Activated CD8-positive, alpha-beta memory T cell treated with anti-CD3 and anti-CD28 coated beads for 48 hours (primary cell): ENCODE measurements around the gene TTLL8.
A peak's percentile ranks its signal among the peaks of the same experiment; 100 is the strongest.
"Not testable (repeated sequence)": the region's sequence is repeated elsewhere in the genome, so short reads cannot be mapped to it uniquely, and the experiment has no call there.

Experiments
- DNase-seq, 3 experiments: peaks; one replicate each; pipeline ENCODE4 v3.0.0-alpha.2; 2020; ENCODE audit warnings: low read depth in 2 of 3, low spot score in 2 of 3

TTLL8 gene

DNA sequence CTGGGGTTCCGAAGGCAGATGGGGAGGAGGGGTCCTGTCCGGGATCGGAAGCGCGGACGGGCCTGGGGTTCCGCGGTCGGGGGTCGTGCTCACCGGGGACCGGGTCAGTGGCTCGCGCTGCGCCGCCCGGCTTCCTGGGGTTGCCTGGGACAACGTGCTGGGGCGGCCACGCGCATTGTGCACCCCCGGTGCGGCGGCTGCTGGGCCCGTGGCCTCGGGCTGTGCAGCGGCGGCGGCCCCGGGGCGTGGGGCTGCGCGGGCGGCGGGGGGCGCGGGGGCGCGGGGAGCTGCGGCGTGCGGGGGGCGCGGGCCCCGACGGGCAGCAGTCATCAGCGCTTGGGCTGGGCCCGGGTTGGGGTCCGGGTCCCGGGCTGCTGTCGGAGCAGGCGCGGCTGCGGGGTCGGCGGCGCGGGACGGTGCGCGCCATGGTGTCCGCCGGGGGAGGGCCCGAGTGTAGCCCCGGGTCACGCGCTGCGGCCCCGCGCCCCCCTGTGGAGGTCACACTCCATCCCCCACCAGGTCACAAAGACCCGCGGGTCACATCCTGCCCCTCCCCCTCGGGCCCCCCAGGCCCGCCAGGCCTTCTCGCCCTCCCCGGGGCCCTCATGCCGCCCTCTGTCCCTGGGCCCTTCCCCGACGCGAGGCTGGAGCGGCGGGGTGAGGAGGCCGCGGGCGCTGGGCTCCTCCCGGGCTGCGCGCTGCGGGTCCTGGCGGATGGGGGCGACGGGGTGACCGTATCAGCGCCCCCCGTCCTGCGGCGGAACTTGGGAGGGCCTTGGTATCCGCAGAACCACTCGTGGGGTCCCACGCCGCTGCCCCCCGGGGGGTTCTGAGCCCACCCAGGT, at the start of gene TTLL8:
Gene TTLL8 (minus strand): TSS at position 238 of the 845 bp plus-strand sequence.
- DNase-seq, result no peak

DNA sequence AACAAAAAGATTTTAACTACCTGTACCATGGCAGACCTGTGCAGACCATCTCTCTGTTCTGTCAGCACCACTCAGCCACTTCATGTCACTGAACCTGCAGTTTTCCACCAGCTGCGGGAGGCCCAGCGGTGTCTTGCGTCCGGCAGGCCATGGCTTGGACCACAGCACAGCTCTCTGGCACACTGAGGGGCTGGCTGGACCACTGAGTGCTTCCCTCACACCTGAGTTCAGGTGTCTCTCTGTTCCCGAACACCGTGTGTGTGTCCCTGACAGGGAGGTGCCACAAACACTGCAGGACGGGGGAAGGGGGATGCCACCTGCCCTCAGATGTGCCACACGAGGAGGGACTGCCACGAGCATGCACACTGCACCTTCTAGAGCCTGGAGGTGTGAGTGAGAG, 49.4 kb upstream of the TTLL8 start:
- no peak for DNase-seq

DNA sequence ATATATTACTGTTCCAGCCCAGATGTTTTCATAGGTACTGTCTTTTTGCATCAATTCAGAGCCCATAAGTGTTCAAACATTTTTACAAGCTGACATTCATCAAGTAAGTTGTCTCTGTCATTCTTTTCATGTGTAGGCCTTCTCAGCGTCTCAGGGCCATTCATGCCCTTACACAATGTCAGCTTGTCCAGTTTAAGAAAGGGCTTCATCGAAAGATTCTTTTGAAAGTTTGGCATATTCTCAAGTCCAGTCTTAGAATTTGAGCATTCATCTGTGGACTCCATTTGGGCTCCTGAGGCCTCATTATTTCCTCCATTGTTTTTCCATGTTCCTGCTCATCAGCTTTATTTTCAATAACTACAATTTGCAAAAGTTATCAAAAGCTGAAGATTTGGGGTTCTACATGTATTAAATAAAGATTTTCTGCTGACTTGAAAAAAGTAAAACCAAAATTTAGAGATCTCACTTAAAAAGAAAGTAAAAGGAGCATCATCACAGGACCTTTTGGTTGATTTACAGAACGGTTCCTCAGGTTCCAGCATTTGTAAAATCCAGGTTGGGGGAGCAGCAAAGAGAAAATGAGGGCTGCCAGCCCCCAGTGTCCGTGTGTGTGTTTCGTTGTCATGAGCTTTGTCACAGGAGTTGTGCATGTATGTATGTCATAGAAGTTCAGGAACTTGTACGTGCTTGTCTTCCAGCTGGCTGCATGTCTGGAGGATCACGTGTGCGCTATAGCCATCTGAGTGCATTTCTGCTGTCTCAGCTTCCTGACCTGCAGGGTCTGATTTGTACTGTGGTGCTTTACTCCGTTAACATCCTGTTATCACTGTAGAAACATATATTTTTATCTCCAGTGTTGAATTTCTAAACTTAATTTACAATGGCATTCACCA, 47.4 kb upstream of the TTLL8 start:
- no peak for DNase-seq

GRCh38 chr22:50104141-50104544, 46.0 kb upstream of the TTLL8 start:
- no peak for DNase-seq

- DNase-seq, result no peak
Observed at GRCh38 chr22:50102946-50103345, 44.8 kb upstream of the TTLL8 start.

- no peak for DNase-seq
Observed at GRCh38 chr22:50101870-50102565, 43.9 kb upstream of the TTLL8 start.

- DNase-seq, result no peak
Observed at GRCh38 chr22:50098052-50098451, 40.0 kb upstream of the TTLL8 start.

- DNase-seq, result no peak
Observed at GRCh38 chr22:50092342-50092741, 34.2 kb upstream of the TTLL8 start.

- DNase-seq, result no peak
Observed at GRCh38 chr22:50091092-50091768, 33.1 kb upstream of the TTLL8 start.

GRCh38 chr22:50090412-50090714, 32.3 kb upstream of the TTLL8 start:
- DNase-seq, result no peak

DNA sequence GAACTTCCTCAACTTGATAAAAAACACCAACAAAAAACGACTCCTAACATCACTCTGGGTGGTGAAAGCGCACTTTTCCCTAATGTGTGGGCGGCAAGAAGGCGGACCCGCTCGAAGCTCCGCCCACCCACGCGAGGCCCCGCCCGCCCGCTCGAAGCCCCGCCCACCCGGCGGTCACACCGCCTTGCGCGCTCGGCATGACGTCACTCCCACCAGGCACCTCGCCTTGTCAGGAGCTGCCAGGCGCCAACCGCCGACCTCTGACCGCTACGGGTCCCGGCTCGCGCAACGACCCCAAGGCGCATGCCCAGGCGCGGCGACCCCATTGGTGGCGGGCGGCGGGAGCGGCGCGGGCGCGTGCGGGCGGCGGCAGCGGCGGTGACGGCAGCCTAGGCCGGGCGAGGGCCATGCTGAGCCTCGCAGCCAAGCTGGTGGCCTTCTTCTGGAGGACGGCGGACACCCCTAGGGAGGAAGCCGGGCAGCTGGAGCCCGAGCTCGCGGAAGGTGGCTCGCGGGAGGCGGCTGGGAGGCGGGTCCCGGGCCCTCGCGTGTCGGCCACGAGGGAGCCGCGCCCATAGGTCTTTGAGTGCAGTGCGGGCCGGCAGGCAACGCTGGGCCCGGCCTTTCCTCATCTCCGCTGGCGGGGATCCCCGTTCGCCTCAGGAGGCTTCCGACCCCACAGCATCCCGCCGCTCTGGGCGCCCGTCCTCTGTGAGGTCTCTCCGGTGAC, 31.7 kb upstream of the TTLL8 start, which contains the start of gene MOV10L1:
Gene MOV10L1 (plus strand): TSS at position 325 of the 730 bp plus-strand sequence. CDS start 83 bp downstream, at position 408.
- DNase-seq, result no peak

- DNase-seq, result no peak
Observed at GRCh38 chr22:50089231-50089630, 31.1 kb upstream of the TTLL8 start.

- no peak for DNase-seq
Observed at GRCh38 chr22:50088096-50088495, 30.0 kb upstream of the TTLL8 start.

GRCh38 chr22:50087646-50088045, 29.5 kb upstream of the TTLL8 start:
- no peak for DNase-seq

- DNase-seq, result not testable (repeated sequence)
Observed at GRCh38 chr22:50086975-50087374, 28.9 kb upstream of the TTLL8 start.

- DNase-seq, result no peak
Observed at GRCh38 chr22:50086526-50086925, 28.4 kb upstream of the TTLL8 start.

DNA sequence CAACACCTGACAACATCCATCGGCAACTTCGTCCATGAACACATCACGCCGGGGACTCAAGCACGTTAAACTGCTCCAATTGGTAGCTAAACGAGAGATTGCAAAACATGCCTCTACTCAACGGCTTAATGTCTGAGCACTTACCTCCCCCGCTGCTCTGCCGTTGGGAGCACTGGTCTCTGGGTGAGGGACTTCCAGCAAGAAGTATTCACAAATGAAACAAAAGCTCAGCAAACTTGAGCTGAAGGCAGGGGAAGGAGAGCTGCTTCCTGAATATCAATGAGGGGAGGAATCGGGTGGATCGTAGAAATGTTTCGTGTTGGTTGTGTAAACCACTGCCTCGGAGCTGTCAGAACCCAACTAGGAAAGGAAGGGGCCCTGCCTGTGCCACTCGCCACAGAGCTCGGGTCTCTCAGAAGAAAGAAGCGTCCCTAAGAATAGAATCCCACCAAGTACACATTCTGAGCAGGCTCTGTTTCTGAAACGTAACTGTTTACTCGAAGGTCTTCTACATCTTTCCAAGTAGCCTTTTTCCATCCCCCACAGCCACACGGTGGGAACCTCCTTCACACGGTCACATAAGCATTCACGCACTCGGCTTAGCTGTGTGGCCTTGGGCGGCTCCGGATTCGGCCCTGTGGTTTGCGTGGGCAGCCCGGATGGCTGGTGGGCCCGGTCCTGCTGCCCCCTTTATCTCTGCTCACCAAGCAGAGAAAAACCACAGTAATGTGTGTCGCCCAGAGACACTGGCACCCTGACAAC, 27.3 kb upstream of the TTLL8 start, which contains the start of gene MLC1:
Gene MLC1 (minus strand): TSS at position 216 of the 762 bp plus-strand sequence. CDS start 524 bp downstream, outside the sequence.
- peak in 1 of 3 experiments; percentile 11 for DNase-seq

- no peak for DNase-seq
Observed at GRCh38 chr22:50084614-50085021, 26.5 kb upstream of the TTLL8 start.

GRCh38 chr22:50084080-50084477, 26.0 kb upstream of the TTLL8 start:
- DNase-seq, result no peak
